ENCODE results near the gene NEDD4L.

- TF ChIP-seq CTCF (conservative IDR thresholded peaks at IDR 0.05 in 1 of 2, IDR thresholded peaks at IDR 0.05 in 1 of 2; ENCODE audit: extremely low read depth in 1 of 2, insufficient read depth in 1 of 2, low read depth in 1 of 2, low read length in 2 of 2) (no peak), EZH2 (IDR thresholded peaks at IDR 0.05; ENCODE audit: borderline replicate concordance, low read length) (no peak)
Measured at GRCh38 chr18:58407263-58407648, 363.2 kb downstream of the NEDD4L start.
